Iris pigment epithelial cell (primary cell): Measurements from ENCODE around the gene AGFG2.

Source experiments
- DNase-seq: peaks from one replicate; pipeline ENCODE4 v3.0.0-alpha.2; 2011; ENCODE audit warnings: low read depth

The AGFG2 gene

GRCh38 chr7:100586266-100587025 lies 47.4 kb downstream of the AGFG2 start, which contains the start of gene FBXO24:
TSS of gene FBXO24 (plus strand) at chr7:100586328. CDS start at chr7:100586626, 298 bp downstream.
- peak; percentile 100 for DNase-seq

GRCh38 chr7:100588438-100588837 lies 49.4 kb downstream of the AGFG2 start:
- no peak for DNase-seq

- no peak for DNase-seq
These were observed 50.4 kb downstream of the AGFG2 start for GRCh38 chr7:100589341-100589947.

GRCh38 chr7:100590077-100590737 lies 51.2 kb downstream of the AGFG2 start:
- DNase-seq: no peak

- no peak for DNase-seq
These were observed 52.6 kb downstream of the AGFG2 start for GRCh38 chr7:100591596-100591995.

GRCh38 chr7:100595188-100595587 lies 56.2 kb downstream of the AGFG2 start:
- DNase-seq: no peak

- no peak for DNase-seq
These were observed 59.4 kb downstream of the AGFG2 start for GRCh38 chr7:100598425-100598824.

- DNase-seq: no peak
These were observed 61.1 kb downstream of the AGFG2 start for GRCh38 chr7:100599911-100600729.

GRCh38 chr7:100600730-100601038 lies 61.7 kb downstream of the AGFG2 start:
- no peak for DNase-seq

GRCh38 chr7:100602889-100603725 lies 64.1 kb downstream of the AGFG2 start:
- peak; percentile 58 for DNase-seq

GRCh38 chr7:100603726-100604027 lies 64.7 kb downstream of the AGFG2 start:
- DNase-seq: no peak

- peak; percentile 65 for DNase-seq
These were observed 65.3 kb downstream of the AGFG2 start for GRCh38 chr7:100604028-100604975.

- no peak for DNase-seq
These were observed 66.2 kb downstream of the AGFG2 start for GRCh38 chr7:100604976-100605911.

- no peak for DNase-seq
These were observed 67.3 kb downstream of the AGFG2 start for GRCh38 chr7:100606313-100606712.

GRCh38 chr7:100607111-100607510 lies 68.1 kb downstream of the AGFG2 start:
- DNase-seq: no peak

GRCh38 chr7:100609958-100610357 lies 71.0 kb downstream of the AGFG2 start:
- no peak for DNase-seq

- peak; percentile 100 for DNase-seq
These were observed 73.2 kb downstream of the AGFG2 start, which contains the start of gene MOSPD3 for GRCh38 chr7:100611983-100612729. TSS of gene MOSPD3 (plus strand) at chr7:100612540. CDS start at chr7:100612792, 252 bp downstream.

GRCh38 chr7:100612730-100613390 lies 73.9 kb downstream of the AGFG2 start:
- DNase-seq: no peak
